GM13976 (cell line): ENCODE measurements around the gene THAP7.

Source experiments
- DNase-seq: peaks from one replicate; pipeline ENCODE4 v3.0.0; 2012; ENCODE audit warnings: low spot score
- CTCF ChIP-seq: IDR thresholded peaks from 2 replicates; pipeline ENCODE4 v1.5.1; 2012; ENCODE audit warnings: borderline replicate concordance, mild to moderate bottlenecking; ENCODE audit not compliant: insufficient read depth; ENCODE audit errors: extremely low read depth, missing control alignments, control extremely low read depth
- in situ Hi-C: fragments of 300-500 bp; cut with MboI; formaldehyde crosslinking; loops from one replicate; pipeline ENCODE4 v1.12.0; 2022; ENCODE audit warnings: low sequenced_read_pairs, mixed read lengths, inconsistent platforms; ENCODE audit not compliant: unreplicated experiment

THAP7 gene

GRCh38 chr22:20959578-20960461, 42.1 kb downstream of the THAP7 start:
- in situ Hi-C loops, result no loop called here
- no peak for DNase-seq
- no peak for TF ChIP-seq CTCF

GRCh38 chr22:20957683-20958431, 44.1 kb downstream of the THAP7 start:
- TF ChIP-seq CTCF, result no peak
- in situ Hi-C loops, result no loop called here
- peak; percentile 83 for DNase-seq

DNA sequence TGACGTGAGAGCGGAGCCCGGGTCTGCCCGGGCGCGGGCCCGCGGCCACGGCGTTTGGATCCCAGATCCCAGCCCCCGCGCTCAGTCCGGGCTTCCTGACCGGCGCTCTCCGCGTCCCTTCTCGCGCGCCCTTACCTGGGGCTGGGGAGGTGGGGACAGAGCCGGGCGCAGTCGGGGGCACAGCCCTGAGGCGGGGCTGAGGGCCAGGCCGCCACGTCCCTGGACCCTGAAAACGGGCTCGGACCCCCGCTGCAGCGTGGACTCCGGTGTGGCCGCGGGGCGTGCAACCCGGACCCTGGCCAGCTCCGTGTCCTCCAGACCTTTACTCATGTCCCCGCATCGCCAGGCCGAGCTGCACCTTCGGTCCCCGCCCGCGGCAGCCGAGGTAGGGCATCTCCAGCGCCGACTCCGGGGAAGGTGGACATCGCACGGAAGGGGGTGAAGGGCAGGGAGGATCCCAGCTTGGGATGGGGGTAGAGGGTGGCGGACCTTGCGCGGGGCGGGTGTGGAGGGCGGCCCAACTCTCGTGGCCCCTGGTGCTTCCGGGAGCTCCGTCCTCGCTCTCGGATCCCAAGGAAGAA, 44.7 kb downstream of the THAP7 start:
- no peak for TF ChIP-seq CTCF
- peak; percentile 63 for DNase-seq
- in situ Hi-C loops, result no loop called here

- no peak for DNase-seq
- in situ Hi-C loops, result no loop called here
- no peak for TF ChIP-seq CTCF
Observed at GRCh38 chr22:20956258-20957101, 45.4 kb downstream of the THAP7 start.

GRCh38 chr22:20955548-20955947, 46.4 kb downstream of the THAP7 start:
- no peak for DNase-seq
- in situ Hi-C loops, result no loop called here
- TF ChIP-seq CTCF, result no peak
